Measurements from ENCODE around the gene DNMT3B.

DNA sequence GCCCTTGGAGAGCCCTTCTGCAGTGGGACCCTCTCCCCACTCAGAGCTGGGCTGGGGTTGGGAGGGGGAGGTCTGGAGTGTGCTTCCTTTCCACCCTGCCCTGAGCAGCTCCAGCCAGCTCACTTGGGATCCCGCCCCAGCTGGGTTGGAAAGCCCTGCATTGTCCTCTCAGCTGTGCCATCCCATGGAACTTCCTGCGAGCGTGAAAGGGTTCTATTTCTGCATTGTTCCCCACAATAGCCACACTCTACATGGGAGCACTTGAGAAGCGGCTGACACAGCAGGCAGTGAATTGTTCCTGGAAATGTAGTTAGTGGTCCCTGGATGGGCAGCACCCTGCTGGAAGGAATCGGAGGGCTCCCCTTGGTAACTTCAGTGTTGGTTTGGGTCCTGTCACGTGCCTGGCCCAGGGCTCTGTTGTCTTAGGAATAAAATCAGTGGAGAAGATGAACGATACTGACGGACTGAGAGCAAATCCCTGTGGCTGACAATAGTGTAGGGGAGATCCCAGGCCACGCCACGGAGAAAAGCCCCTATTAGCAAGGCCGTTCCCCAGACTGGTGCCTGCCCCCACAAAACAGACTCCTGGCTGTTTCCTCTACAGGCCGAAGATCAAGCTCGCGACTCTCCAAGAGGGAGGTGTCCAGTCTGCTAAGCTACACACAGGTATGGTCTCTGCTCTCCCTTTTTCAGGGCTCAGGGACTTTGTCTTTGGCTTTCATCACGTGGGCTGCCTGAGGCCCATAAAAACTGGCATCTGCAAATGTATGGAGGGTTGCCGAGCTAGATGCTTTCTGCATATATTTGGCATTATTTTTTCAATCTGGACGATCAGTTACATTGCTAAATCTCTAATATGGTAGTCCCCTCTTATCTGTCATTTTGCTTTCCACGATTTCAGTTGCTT is 18.8 kb downstream of the DNMT3B start:
- no peak for TF ChIP-seq EZH2 (IDR thresholded peaks at IDR 0.05; ENCODE audit: low read length, unreplicated experiment)
- TF ChIP-seq CTCF (conservative IDR thresholded peaks at IDR 0.05; ENCODE audit: low read depth, low read length), result no peak
- TF ChIP-seq EZH2phosphoT487 (IDR thresholded peaks at IDR 0.05; ENCODE audit: borderline replicate concordance, low read length), result no peak
